A549 (cell line): ENCODE measurements around the gene MANSC1.

Source experiments
- BCL3 ChIP-seq: fragments of >200 bp; sonication (Bioruptor Twin); formaldehyde crosslinking; IDR thresholded peaks from 3 replicates; pipeline ENCODE4 v1.6.1; 2016
- CEBPB ChIP-seq, 2 experiments: fragments of >200 bp in 1 of 2; sonication (Bioruptor Twin) in 1 of 2; formaldehyde crosslinking in 1 of 2; IDR thresholded peaks; 2 replicates each; pipeline ENCODE4 v1.6.1; 2012 to 2016
- CHD2 ChIP-seq: fragments of 150-350 bp; IDR thresholded peaks from 2 replicates; pipeline ENCODE4 v1.6.1; 2014; ENCODE audit warnings: low read length; ENCODE audit not compliant: partially characterized antibody
- CTCF ChIP-seq: fragments of >200 bp; sonication (Bioruptor Twin); formaldehyde crosslinking; IDR thresholded peaks from 3 replicates; pipeline ENCODE4 v1.5.1; 2016
- EP300 ChIP-seq, 2 experiments: fragments of >200 bp; sonication (Bioruptor Twin); formaldehyde crosslinking; IDR thresholded peaks; 2 replicates in 1 of 2; 3 replicates in 1 of 2; pipeline ENCODE4 v1.6.1; 2016 to 2017
- GATA3 ChIP-seq: IDR thresholded peaks from 2 replicates; pipeline ENCODE4 v1.6.1; 2012; ENCODE audit warnings: borderline replicate concordance
- MAFK ChIP-seq: fragments of 450-650 bp; IDR thresholded peaks from 2 replicates; pipeline ENCODE4 v1.6.1; 2014; ENCODE audit not compliant: partially characterized antibody
- MAZ ChIP-seq: fragments of 150-350 bp; IDR thresholded peaks from 2 replicates; pipeline ENCODE4 v1.6.1; 2014; ENCODE audit warnings: antibody characterized with exemption, low read depth, low read length, borderline replicate concordance
- POLR2A ChIP-seq: IDR thresholded peaks from 2 replicates; pipeline ENCODE4 v1.6.1; 2012; ENCODE audit warnings: mild to moderate bottlenecking, low read length
- REST ChIP-seq: fragments of 200-600 bp; sonication (generic); IDR thresholded peaks from 2 replicates; pipeline ENCODE4 v1.6.1; 2016; ENCODE audit warnings: antibody characterized with exemption, mild to moderate bottlenecking, moderate library complexity
- SMC3 ChIP-seq: fragments of >200 bp; sonication (Bioruptor Twin); formaldehyde crosslinking; IDR thresholded peaks from 3 replicates; pipeline ENCODE4 v1.6.1; 2018; ENCODE audit warnings: inconsistent platforms
- USF2 ChIP-seq: fragments of 450-650 bp; IDR thresholded peaks from 2 replicates; pipeline ENCODE4 v1.6.1; 2014; ENCODE audit warnings: antibody characterized with exemption
- ZFP36 ChIP-seq: fragments of 450-650 bp; IDR thresholded peaks from 2 replicates; pipeline ENCODE4 v1.6.1; 2014; ENCODE audit warnings: borderline replicate concordance; ENCODE audit not compliant: partially characterized antibody

- TF ChIP-seq MAZ (no peak), CEBPB (IDR thresholded peaks at IDR 0.05) (no peak), CTCF (no peak), ZFP36 (no peak), USF2 (no peak), SMC3 (no peak), CHD2 (no peak), BCL3 (no peak), GATA3 (no peak), REST (no peak), EP300 (IDR thresholded peaks at IDR 0.05) (no peak), POLR2A (no peak), MAFK (no peak)
Observed at GRCh38 chr12:12333407-12334366, 16.4 kb downstream of the MANSC1 start.
